Retinal pigment epithelial cell (primary cell): ENCODE results near the gene TMEM11.

Source experiments
- DNase-seq: peaks from one replicate; pipeline ENCODE4 v3.0.0-alpha.2; 2010; ENCODE audit warnings: low read depth
- H3K4me3 ChIP-seq: 2 replicates; pipeline ENCODE4 v1.5.1; 2011; ENCODE audit warnings: mild to moderate bottlenecking, low read length, control low read depth, moderate library complexity
- CTCF ChIP-seq: conservative IDR thresholded peaks from 2 replicates; pipeline ENCODE4 v1.5.1; 2011; ENCODE audit warnings: low read depth, low read length, control low read depth, inconsistent platforms

TMEM11 gene

GRCh38 chr17:21247552-21248258 lies 33.7 kb upstream of the TMEM11 start:
- DNase-seq = no peak
- TF ChIP-seq CTCF = no peak

DNA sequence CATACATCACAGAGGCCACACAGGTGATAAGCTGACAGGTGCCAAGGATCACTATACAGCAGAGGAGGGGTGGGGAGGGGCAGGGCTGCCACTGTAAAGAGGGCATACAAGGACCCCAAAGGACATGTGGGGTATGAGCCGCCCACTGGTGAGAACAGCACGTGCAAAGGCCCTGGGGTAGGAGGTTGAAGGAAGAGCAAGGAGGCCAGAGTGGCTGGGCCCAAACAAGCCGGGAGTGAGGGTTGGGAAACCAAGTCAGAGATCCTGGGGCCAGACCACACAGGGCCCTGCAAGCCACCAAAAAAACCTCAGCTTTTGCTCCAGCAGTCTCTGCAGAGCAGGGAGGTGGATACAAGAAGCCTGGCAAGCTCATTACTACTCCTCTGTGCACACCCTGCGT lies 32.7 kb upstream of the TMEM11 start:
- H3K4me3 ChIP-seq = no peak overlapping the region
- DNase-seq = no peak
- TF ChIP-seq CTCF = no peak

More at GRCh38 chr17:21247552-21248258, 33.7 kb upstream of the TMEM11 start:
- H3K4me3 ChIP-seq = no peak overlapping the region

DNA sequence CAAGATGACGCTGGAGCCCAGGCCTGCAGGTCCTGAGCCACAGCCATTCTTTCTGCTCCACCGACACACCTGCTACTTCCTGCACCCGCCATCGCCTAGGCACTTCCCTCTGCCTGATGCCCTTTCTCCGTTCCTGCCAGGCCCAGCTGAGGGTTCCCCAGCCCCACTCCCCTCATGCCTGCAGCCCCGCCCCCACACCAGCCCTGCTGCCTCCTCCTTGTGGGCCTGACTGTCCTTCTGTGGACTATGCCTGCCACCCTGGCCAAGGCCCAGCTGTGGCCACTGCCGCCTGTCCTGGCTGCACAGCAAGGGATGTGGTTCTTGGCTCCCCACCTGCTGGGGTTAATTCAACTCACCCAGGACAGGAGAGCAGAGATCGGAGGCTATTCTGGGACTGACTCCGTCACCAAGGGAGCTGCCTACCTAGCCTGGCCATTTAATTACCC lies 31.7 kb upstream of the TMEM11 start:
- no peak overlapping the region for H3K4me3 ChIP-seq
- no peak for TF ChIP-seq CTCF
- DNase-seq = no peak

GRCh38 chr17:21243516-21244303 lies 29.7 kb upstream of the TMEM11 start:
- no peak for TF ChIP-seq CTCF
- H3K4me3 ChIP-seq = no peak overlapping the region
- DNase-seq = no peak

GRCh38 chr17:21242780-21243515 lies 29.0 kb upstream of the TMEM11 start:
- DNase-seq = no peak
- no peak for TF ChIP-seq CTCF
- no peak overlapping the region for H3K4me3 ChIP-seq

- TF ChIP-seq CTCF = no peak
- DNase-seq = no peak
- no peak overlapping the region for H3K4me3 ChIP-seq
Measured at GRCh38 chr17:21242026-21242697, 28.2 kb upstream of the TMEM11 start.
